Astrocyte (in vitro differentiated cells and primary cell): ENCODE measurements around the gene SRSF9.

Experiments used
- CTCF ChIP-seq: IDR thresholded peaks from 2 replicates; pipeline ENCODE4 v1.5.1; 2011; ENCODE audit warnings: low read depth, mild to moderate bottlenecking, inconsistent platforms, low read length, moderate library complexity; ENCODE audit not compliant: insufficient read depth
- EZH2 ChIP-seq: IDR thresholded peaks from 2 replicates; pipeline ENCODE4 v1.6.1; 2012; ENCODE audit warnings: mild to moderate bottlenecking, low read length, inconsistent platforms; ENCODE audit not compliant: insufficient read depth

GRCh38 chr12:120417917-120418580 is 51.5 kb downstream of the SRSF9 start:
- TF ChIP-seq CTCF (no peak), EZH2 (no peak)
